HEK293 (cell line): ENCODE results near the gene GET3.

Experiments used
- ELK4 ChIP-seq: IDR thresholded peaks from 2 replicates; pipeline ENCODE4 v1.6.1; 2011; ENCODE audit warnings: mild to moderate bottlenecking, low read depth, low read length, borderline replicate concordance
- GFI1B ChIP-seq: fragments of 450-650 bp; formaldehyde crosslinking; IDR thresholded peaks from 2 replicates; pipeline ENCODE4 v1.5.1; 2016; ENCODE audit warnings: missing biosample characterization, missing genetic modification characterization
- GLI4 ChIP-seq: fragments of 450-650 bp; formaldehyde crosslinking; IDR thresholded peaks from 2 replicates; pipeline ENCODE4 v1.5.1; 2016; ENCODE audit warnings: missing biosample characterization, missing genetic modification characterization
- KLF8 ChIP-seq: fragments of 450-650 bp; formaldehyde crosslinking; IDR thresholded peaks from 2 replicates; pipeline ENCODE4 v1.5.1; 2016; ENCODE audit warnings: missing biosample characterization, missing genetic modification characterization
- KLF9 ChIP-seq: fragments of 450-650 bp; formaldehyde crosslinking; IDR thresholded peaks from 2 replicates; pipeline ENCODE4 v1.5.1; 2016; ENCODE audit warnings: missing biosample characterization, missing genetic modification characterization, low read depth
- ZBTB20 ChIP-seq: fragments of 450-650 bp; formaldehyde crosslinking; IDR thresholded peaks from 2 replicates; pipeline ENCODE4 v1.5.1; 2016; ENCODE audit warnings: missing biosample characterization, missing genetic modification characterization
- ZBTB21 ChIP-seq: fragments of 450-650 bp; formaldehyde crosslinking; IDR thresholded peaks from 2 replicates; pipeline ENCODE4 v1.5.1; 2017; ENCODE audit warnings: missing biosample characterization, missing genetic modification characterization
- ZBTB49 ChIP-seq: fragments of 450-650 bp; formaldehyde crosslinking; IDR thresholded peaks from 2 replicates; pipeline ENCODE4 v1.5.1; 2016; ENCODE audit warnings: missing biosample characterization, missing genetic modification characterization, low read depth
- ZBTB6 ChIP-seq: fragments of 450-650 bp; formaldehyde crosslinking; IDR thresholded peaks from 2 replicates; pipeline ENCODE4 v1.5.1; 2017; ENCODE audit warnings: missing biosample characterization, missing genetic modification characterization
- ZEB2 ChIP-seq: fragments of 450-650 bp; formaldehyde crosslinking; IDR thresholded peaks from 2 replicates; pipeline ENCODE4 v1.5.1; 2016; ENCODE audit warnings: missing biosample characterization, missing genetic modification characterization
- ZFP3 ChIP-seq: fragments of 450-650 bp; formaldehyde crosslinking; IDR thresholded peaks from 2 replicates; pipeline ENCODE4 v1.5.1; 2016; ENCODE audit warnings: low read depth, missing biosample characterization, missing genetic modification characterization
- ZIC2 ChIP-seq: fragments of 450-650 bp; formaldehyde crosslinking; IDR thresholded peaks from 2 replicates; pipeline ENCODE4 v1.5.1; 2016; ENCODE audit warnings: missing biosample characterization, missing genetic modification characterization
- ZNF18 ChIP-seq: fragments of 450-650 bp; formaldehyde crosslinking; IDR thresholded peaks from 2 replicates; pipeline ENCODE4 v1.5.1; 2016; ENCODE audit warnings: missing biosample characterization, missing genetic modification characterization
- ZNF24 ChIP-seq: fragments of 450-650 bp; formaldehyde crosslinking; IDR thresholded peaks from 2 replicates; pipeline ENCODE4 v1.5.1; 2016; ENCODE audit warnings: missing biosample characterization, missing genetic modification characterization
- ZNF248 ChIP-seq: fragments of 450-650 bp; formaldehyde crosslinking; IDR thresholded peaks from 2 replicates; pipeline ENCODE4 v1.5.1; 2017; ENCODE audit warnings: missing biosample characterization, missing genetic modification characterization
- ZNF280C ChIP-seq: fragments of 450-650 bp; formaldehyde crosslinking; IDR thresholded peaks from 2 replicates; pipeline ENCODE4 v1.5.1; 2016; ENCODE audit warnings: missing biosample characterization, missing genetic modification characterization
- ZNF324 ChIP-seq: fragments of 450-650 bp; formaldehyde crosslinking; IDR thresholded peaks from 2 replicates; pipeline ENCODE4 v1.5.1; 2016; ENCODE audit warnings: missing biosample characterization, missing genetic modification characterization
- ZNF341 ChIP-seq: fragments of 450-650 bp; formaldehyde crosslinking; IDR thresholded peaks from 2 replicates; pipeline ENCODE4; 2016; ENCODE audit warnings: low read depth, missing biosample characterization, missing genetic modification characterization
- ZNF398 ChIP-seq: fragments of 450-650 bp; formaldehyde crosslinking; IDR thresholded peaks from 2 replicates; pipeline ENCODE4 v1.5.1; 2017; ENCODE audit warnings: missing biosample characterization, missing genetic modification characterization
- ZNF449 ChIP-seq: fragments of 450-650 bp; formaldehyde crosslinking; IDR thresholded peaks from 2 replicates; pipeline ENCODE4 v1.5.1; 2017; ENCODE audit warnings: missing biosample characterization, mild to moderate bottlenecking, missing genetic modification characterization, moderate library complexity
- ZNF510 ChIP-seq: fragments of 450-650 bp; formaldehyde crosslinking; IDR thresholded peaks from 2 replicates; pipeline ENCODE4 v1.5.1; 2018; ENCODE audit warnings: mild to moderate bottlenecking, missing genetic modification characterization, missing biosample characterization; ENCODE audit not compliant: insufficient replicate concordance
- ZNF521 ChIP-seq: fragments of 450-650 bp; formaldehyde crosslinking; IDR thresholded peaks from 2 replicates; pipeline ENCODE4 v1.5.1; 2017; ENCODE audit warnings: missing biosample characterization, mild to moderate bottlenecking, missing genetic modification characterization
- ZNF544 ChIP-seq: fragments of 450-650 bp; formaldehyde crosslinking; IDR thresholded peaks from 2 replicates; pipeline ENCODE4 v1.5.0; 2017; ENCODE audit warnings: missing biosample characterization, missing genetic modification characterization
- ZNF561 ChIP-seq: fragments of 450-650 bp; IDR thresholded peaks from 2 replicates; pipeline ENCODE4 v1.5.1; 2018; ENCODE audit warnings: missing biosample characterization, missing genetic modification characterization, borderline replicate concordance
- ZNF600 ChIP-seq: fragments of 450-650 bp; formaldehyde crosslinking; IDR thresholded peaks from 2 replicates; pipeline ENCODE4 v1.5.1; 2016; ENCODE audit warnings: missing biosample characterization, missing genetic modification characterization
- ZNF621 ChIP-seq: fragments of 450-650 bp; formaldehyde crosslinking; IDR thresholded peaks from 2 replicates; pipeline ENCODE4 v1.5.1; 2017; ENCODE audit warnings: missing biosample characterization, missing genetic modification characterization
- ZNF664 ChIP-seq: fragments of 450-650 bp; formaldehyde crosslinking; IDR thresholded peaks from 2 replicates; pipeline ENCODE4 v1.5.1; 2016; ENCODE audit warnings: missing biosample characterization, missing genetic modification characterization

GET3 gene

GRCh38 chr19:12793290-12794195 is 56.2 kb downstream of the GET3 start (continued):
- TF ChIP-seq ZNF398 (tag by site-specific recombination), result peak; percentile 96
- TF ChIP-seq ZNF280C (tag by site-specific recombination), result no peak
- TF ChIP-seq GLI4 (tag by site-specific recombination), result no peak
- TF ChIP-seq ZNF621 (tag by site-specific recombination), result no peak
- TF ChIP-seq ZBTB6, result peak; percentile 32; the same call in 1 of the 2 replicates
- 0 out of 2 replicates have a peak, but pooled peaks have one; percentile 12 for TF ChIP-seq ZNF324
- TF ChIP-seq ZNF449 (tag by site-specific recombination), result peak; percentile 48; the same call in 1 of the 2 replicates
- TF ChIP-seq ZNF521 (tag by site-specific recombination), result no peak
- peak; percentile 68; the same call in 1 of the 2 replicates for TF ChIP-seq ZEB2 (tag by site-specific recombination)
- no peak for TF ChIP-seq ZNF24 (tag by site-specific recombination)
- TF ChIP-seq ZBTB21 (tag by site-specific recombination), result peak; percentile 46; the same call in 1 of the 2 replicates
- TF ChIP-seq ZNF248 (tag by site-specific recombination), result no peak
- peak; percentile 100 for TF ChIP-seq ELK4
- TF ChIP-seq ZNF561, result peak; percentile 38; the same call in 1 of the 2 replicates
- no peak for TF ChIP-seq ZNF18
- TF ChIP-seq ZNF664 (tag by site-specific recombination), result no peak
- TF ChIP-seq ZNF544 (tag by site-specific recombination), result no peak
- peak; percentile 26; the same call in 1 of the 2 replicates for TF ChIP-seq ZIC2 (tag by site-specific recombination)
- TF ChIP-seq KLF8 (tag by site-specific recombination), result peak; percentile 81
- peak; percentile 21; the same call in 1 of the 2 replicates for TF ChIP-seq ZNF600 (tag by site-specific recombination)
- no peak for TF ChIP-seq ZFP3 (tag by site-specific recombination)
- TF ChIP-seq GFI1B (tag by site-specific recombination), result no peak
- no peak for TF ChIP-seq ZBTB49
- peak; percentile 90 for TF ChIP-seq KLF9 (tag by site-specific recombination)
- peak; percentile 62 for TF ChIP-seq ZNF341 (tag by site-specific recombination)
- no peak for TF ChIP-seq ZNF510 (tag by site-specific recombination)
- peak; percentile 97 for TF ChIP-seq ZBTB20 (tag by site-specific recombination)
